Endodermal cell (in vitro differentiated cells): ENCODE data around the gene INPP4B. TPM values are rescaled to one million over a fixed set of nuclear protein-coding genes. Genes with fewer than 3 reads are reported as not detected.

ENCODE experiments used
- DNase-seq: peaks from one replicate; pipeline ENCODE4 v3.0.0-alpha.2; 2017
- H3K27ac ChIP-seq: 2 replicates; pipeline ENCODE4 v1.5.1; 2013; ENCODE audit warnings: mild to moderate bottlenecking, low read depth, low read length, moderate library complexity
- H3K27me3 ChIP-seq: 2 replicates; pipeline ENCODE4 v1.6.1; 2013; ENCODE audit warnings: mild to moderate bottlenecking, low read length, moderate library complexity; ENCODE audit not compliant: insufficient read depth, control insufficient read depth, poor library complexity, severe bottlenecking
- H3K36me3 ChIP-seq: 2 replicates; pipeline ENCODE4 v1.7.0; 2013; ENCODE audit warnings: mild to moderate bottlenecking, low read length, moderate library complexity; ENCODE audit not compliant: control insufficient read depth, insufficient read depth
- H3K4me1 ChIP-seq: one replicate; pipeline ENCODE4 v1.7.0; 2013; ENCODE audit warnings: low read length; ENCODE audit not compliant: control insufficient read depth, insufficient read depth
- H3K4me3 ChIP-seq: 2 replicates; pipeline ENCODE4 v1.5.1; 2013; ENCODE audit warnings: mild to moderate bottlenecking, low read length, moderate library complexity
- H3K9ac ChIP-seq: 2 replicates; pipeline ENCODE4 v1.6.1; 2013; ENCODE audit warnings: mild to moderate bottlenecking, low read length, moderate library complexity; ENCODE audit not compliant: poor library complexity, severe bottlenecking; ENCODE audit errors: extremely low read depth
- H3K9me3 ChIP-seq: 2 replicates; pipeline ENCODE4 v1.6.1; 2013; ENCODE audit warnings: mild to moderate bottlenecking, low read length, moderate library complexity; ENCODE audit not compliant: control insufficient read depth
- H3K27ac Mint-ChIP-seq: 2 replicates; pipeline ENCODE4 v1.8.0; 2020; ENCODE audit warnings: mixed read lengths
- H3K27me3 Mint-ChIP-seq: 2 replicates; pipeline ENCODE4 v1.8.0; 2021; ENCODE audit warnings: mild to moderate bottlenecking, mixed read lengths; ENCODE audit not compliant: insufficient read depth
- H3K36me3 Mint-ChIP-seq: 2 replicates; pipeline ENCODE4 v1.8.0; 2020; ENCODE audit warnings: low read depth, mixed read lengths
- H3K4me1 Mint-ChIP-seq: 2 replicates; pipeline ENCODE4 v1.8.0; 2020; ENCODE audit warnings: mixed read lengths
- H3K4me3 Mint-ChIP-seq: 2 replicates; pipeline ENCODE4 v1.8.0; 2020; ENCODE audit warnings: mild to moderate bottlenecking, moderate library complexity, mixed read lengths
- H3K9me3 Mint-ChIP-seq: 2 replicates; pipeline ENCODE4 v1.8.0; 2020; ENCODE audit warnings: mild to moderate bottlenecking, mixed read lengths
- WGBS, 2 experiments: methylation state at CpG; one replicate each; pipeline versions ENCODE4 v1.1.5 to v1.1.7; 2013; ENCODE audit warnings: missing lambda C conversion rate in 2 of 2, mixed read lengths in 1 of 2; ENCODE audit not compliant: insufficient coverage in 1 of 2, insufficient read length in 1 of 2; 5-methylcytosine and 5-hydroxymethylcytosine counted together
- total RNA-seq, 2 donors: library from RNA; stranded (reverse); fragmentation: NEBNext Ultra II Directional in 1 of 2; extraction: Animal tissue kit (Norgen Biotek cat#: 25700) in 1 of 2; gene quantifications; 2 replicates in 1 of 2; 3 replicates in 1 of 2; pipeline ENCODE4 v1.2.1, GENCODE V29; 2021
- TF ChIP-seq, protein P1 (sequence below): fragments of 200-600 bp; sonication (generic); conservative IDR thresholded peaks from 2 replicates; pipeline ENCODE4 v1.5.0; 2021; ENCODE audit warnings: antibody characterized with exemption, mild to moderate bottlenecking

Gene INPP4B
- total RNA-seq, 2 donors from 2014 or later: 0.64 to 0.66 TPM

DNA sequence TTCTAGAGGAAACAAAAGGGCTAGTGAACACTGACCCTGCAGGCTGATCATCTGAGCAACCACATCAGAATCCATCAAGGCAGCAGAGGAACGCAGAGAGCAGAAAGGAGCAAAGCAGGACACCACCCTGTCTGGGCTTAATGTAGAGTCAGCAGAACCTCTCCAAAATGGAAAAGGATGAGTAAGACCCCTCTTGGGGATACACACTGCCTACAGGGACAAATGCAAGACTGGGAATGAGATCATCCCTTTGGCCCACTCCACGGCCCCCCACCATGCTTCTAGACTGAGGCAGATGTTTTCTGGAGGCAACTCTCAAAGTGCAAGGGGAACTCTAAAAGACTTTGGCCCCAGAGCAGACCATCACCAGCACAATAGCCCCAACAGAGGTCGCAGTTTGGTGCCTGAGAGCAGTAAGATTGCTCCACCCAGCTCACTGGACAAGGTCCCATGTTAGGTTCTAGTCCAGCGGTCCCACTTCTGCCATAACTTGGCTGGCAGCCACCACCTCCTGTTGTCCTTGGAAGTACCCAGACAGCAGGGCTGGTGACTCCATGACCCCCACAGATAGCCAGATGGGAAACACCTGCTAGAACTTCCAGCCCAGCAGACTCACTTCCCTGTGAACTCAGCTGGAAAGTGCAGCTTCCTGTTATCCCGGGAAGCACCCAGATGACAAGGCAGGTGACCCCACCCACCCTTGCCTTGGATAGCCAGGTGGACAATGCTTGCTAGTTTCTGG lies 372.7 kb downstream of the INPP4B start:
- no peak overlapping the region for H3K4me3 Mint-ChIP-seq
- no peaks in the 10 kb centered on the region for H3K27me3 Mint-ChIP-seq
- H3K27ac ChIP-seq: no peak overlapping the region
- H3K36me3 ChIP-seq: no peaks in the 10 kb centered on the region
- H3K9me3 Mint-ChIP-seq: no peaks in the 10 kb centered on the region
- H3K27ac Mint-ChIP-seq: no peak overlapping the region
- no peaks in the 10 kb centered on the region for H3K27me3 ChIP-seq
- no peak overlapping the region for H3K4me3 ChIP-seq
- H3K9ac ChIP-seq: no peak overlapping the region
- H3K36me3 Mint-ChIP-seq: no peaks in the 10 kb centered on the region
- H3K4me1 ChIP-seq: no peaks in the 10 kb centered on the region
- DNase-seq: no peak
- WGBS, 2 experiments: 91 to 92% methylated on average over 4 to 5 of the region's 5 CpGs
- no peaks in the 10 kb centered on the region for H3K9me3 ChIP-seq
- no peaks in the 10 kb centered on the region for H3K4me1 Mint-ChIP-seq
- TF ChIP-seq, protein P1, sequence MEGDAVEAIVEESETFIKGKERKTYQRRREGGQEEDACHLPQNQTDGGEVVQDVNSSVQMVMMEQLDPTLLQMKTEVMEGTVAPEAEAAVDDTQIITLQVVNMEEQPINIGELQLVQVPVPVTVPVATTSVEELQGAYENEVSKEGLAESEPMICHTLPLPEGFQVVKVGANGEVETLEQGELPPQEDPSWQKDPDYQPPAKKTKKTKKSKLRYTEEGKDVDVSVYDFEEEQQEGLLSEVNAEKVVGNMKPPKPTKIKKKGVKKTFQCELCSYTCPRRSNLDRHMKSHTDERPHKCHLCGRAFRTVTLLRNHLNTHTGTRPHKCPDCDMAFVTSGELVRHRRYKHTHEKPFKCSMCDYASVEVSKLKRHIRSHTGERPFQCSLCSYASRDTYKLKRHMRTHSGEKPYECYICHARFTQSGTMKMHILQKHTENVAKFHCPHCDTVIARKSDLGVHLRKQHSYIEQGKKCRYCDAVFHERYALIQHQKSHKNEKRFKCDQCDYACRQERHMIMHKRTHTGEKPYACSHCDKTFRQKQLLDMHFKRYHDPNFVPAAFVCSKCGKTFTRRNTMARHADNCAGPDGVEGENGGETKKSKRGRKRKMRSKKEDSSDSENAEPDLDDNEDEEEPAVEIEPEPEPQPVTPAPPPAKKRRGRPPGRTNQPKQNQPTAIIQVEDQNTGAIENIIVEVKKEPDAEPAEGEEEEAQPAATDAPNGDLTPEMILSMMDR: no peak

- TF ChIP-seq, protein P1: no peak
- H3K36me3 ChIP-seq: no peaks in the 10 kb centered on the region
- H3K36me3 Mint-ChIP-seq: no peaks in the 10 kb centered on the region
- H3K27ac Mint-ChIP-seq: no peak overlapping the region
- H3K27ac ChIP-seq: no peak overlapping the region
- no peaks in the 10 kb centered on the region for H3K9me3 Mint-ChIP-seq
- no peaks in the 10 kb centered on the region for H3K4me1 Mint-ChIP-seq
- no peaks in the 10 kb centered on the region for H3K27me3 Mint-ChIP-seq
- H3K4me3 Mint-ChIP-seq: no peak overlapping the region
- no peak for DNase-seq
- no peak overlapping the region for H3K4me3 ChIP-seq
- H3K27me3 ChIP-seq: no peaks in the 10 kb centered on the region
- no peak overlapping the region for H3K9ac ChIP-seq
- H3K4me1 ChIP-seq: no peaks in the 10 kb centered on the region
- WGBS, 2 experiments: 93 to 100% methylated on average over 2 to 4 of the region's 4 CpGs
- no peaks in the 10 kb centered on the region for H3K9me3 ChIP-seq
These were observed 379.0 kb downstream of the INPP4B start for GRCh38 chr4:142467088-142467487.

- Mint-ChIP-seq H3K4me3 (no peak overlapping the region), H3K27ac (no peak overlapping the region), H3K27me3 (no peaks in the 10 kb centered on the region), H3K36me3 (no peaks in the 10 kb centered on the region), H3K4me1 (no peaks in the 10 kb centered on the region), H3K9me3 (no peaks in the 10 kb centered on the region)
- Histone ChIP-seq H3K4me1 (no peaks in the 10 kb centered on the region), H3K9ac (no peak overlapping the region), H3K4me3 (no peak overlapping the region), H3K9me3 (no peaks in the 10 kb centered on the region), H3K36me3 (no peaks in the 10 kb centered on the region), H3K27me3 (no peaks in the 10 kb centered on the region), H3K27ac (no peak overlapping the region)
- TF ChIP-seq, protein P1: no peak
- 88% methylated on average over 1 of the region's 1 CpG; no CpG with 5 or more reads in 1 of the 2 experiments for WGBS, 2 experiments
- DNase-seq: no peak
These were observed 380.6 kb downstream of the INPP4B start for GRCh38 chr4:142465526-142465925.
